GM13977 (cell line): ENCODE results near the gene LRRC32.

Experiments
- DNase-seq: peaks from one replicate; pipeline ENCODE4 v3.0.0; 2012; ENCODE audit warnings: low spot score
- CTCF ChIP-seq: IDR thresholded peaks from 2 replicates; pipeline ENCODE4 v1.5.1; 2012; ENCODE audit warnings: mild to moderate bottlenecking, control low read depth; ENCODE audit not compliant: insufficient read depth; ENCODE audit errors: extremely low read depth, missing control alignments
- in situ Hi-C: fragments of 300-500 bp; cut with MboI; formaldehyde crosslinking; loops from one replicate; pipeline ENCODE4 v1.12.0; 2022; ENCODE audit warnings: low sequenced_read_pairs, low pct_unique_long_range_greater_than_20kb, mixed read lengths, inconsistent platforms; ENCODE audit not compliant: unreplicated experiment

The LRRC32 gene

GRCh38 chr11:76665921-76666351 lies 4.6 kb downstream of the LRRC32 start:
- in situ Hi-C loops = loop anchor here (25.0 kb wide), 1 partner anchor 454 kb away; the partner anchor contains the start of gene WNT11
- no peak for TF ChIP-seq CTCF
- no peak for DNase-seq

GRCh38 chr11:76665172-76665571 lies 5.4 kb downstream of the LRRC32 start:
- in situ Hi-C loops = loop anchor here (25.0 kb wide), 1 partner anchor 453 kb away; the partner anchor contains the start of gene WNT11
- no peak for TF ChIP-seq CTCF
- DNase-seq = no peak

- no peak for TF ChIP-seq CTCF
- no peak for DNase-seq
- in situ Hi-C loops = loop anchor here (25.0 kb wide), 1 partner anchor 452 kb away; the partner anchor contains the start of gene WNT11
Measured at GRCh38 chr11:76664578-76665061, 5.9 kb downstream of the LRRC32 start.

GRCh38 chr11:76663912-76664440 lies 6.6 kb downstream of the LRRC32 start:
- DNase-seq = no peak
- in situ Hi-C loops = loop anchor here (25.0 kb wide), 1 partner anchor 452 kb away; the partner anchor contains the start of gene WNT11
- no peak for TF ChIP-seq CTCF

- TF ChIP-seq CTCF = no peak
- DNase-seq = no peak
- in situ Hi-C loops = loop anchor here (25.0 kb wide), 1 partner anchor 451 kb away; the partner anchor contains the start of gene WNT11
Measured at GRCh38 chr11:76663486-76663810, 7.1 kb downstream of the LRRC32 start.

- DNase-seq = no peak
- no peak for TF ChIP-seq CTCF
- in situ Hi-C loops = loop anchor here (25.0 kb wide), 1 partner anchor 451 kb away; the partner anchor contains the start of gene WNT11
Measured at GRCh38 chr11:76662656-76663485, 7.7 kb downstream of the LRRC32 start.
